GM10847 (cell line): Measurements from ENCODE around the gene KRTDAP.

Experiments
- POLR2A ChIP-seq: IDR thresholded peaks from 2 replicates; pipeline ENCODE4 v1.6.1; 2011; ENCODE audit not compliant: insufficient read length; ENCODE audit errors: extremely low read depth

The KRTDAP gene

GRCh38 chr19:35498984-35499527, 8.8 kb upstream of the KRTDAP start:
- TF ChIP-seq POLR2A = no peak

- no peak for TF ChIP-seq POLR2A
Measured at GRCh38 chr19:35498220-35498619, 8.0 kb upstream of the KRTDAP start.

GRCh38 chr19:35497406-35497805, 7.1 kb upstream of the KRTDAP start:
- TF ChIP-seq POLR2A = no peak

GRCh38 chr19:35495107-35496064, 5.1 kb upstream of the KRTDAP start:
- TF ChIP-seq POLR2A = no peak

GRCh38 chr19:35493971-35494370, 3.7 kb upstream of the KRTDAP start:
- TF ChIP-seq POLR2A = no peak

- TF ChIP-seq POLR2A = no peak
Measured at GRCh38 chr19:35491836-35492360, 1.6 kb upstream of the KRTDAP start.

GRCh38 chr19:35488677-35489076, 1.6 kb downstream of the KRTDAP start:
- TF ChIP-seq POLR2A = no peak

GRCh38 chr19:35487656-35488182, 2.5 kb downstream of the KRTDAP start:
- no peak for TF ChIP-seq POLR2A

GRCh38 chr19:35486268-35486708, 4.0 kb downstream of the KRTDAP start:
- no peak for TF ChIP-seq POLR2A

- TF ChIP-seq POLR2A = no peak
Measured at GRCh38 chr19:35484252-35485036, 5.8 kb downstream of the KRTDAP start.

- no peak for TF ChIP-seq POLR2A
Measured at GRCh38 chr19:35483089-35483488, 7.2 kb downstream of the KRTDAP start.

GRCh38 chr19:35478794-35479677, 11.2 kb downstream of the KRTDAP start:
- no peak for TF ChIP-seq POLR2A

- no peak for TF ChIP-seq POLR2A
Measured at GRCh38 chr19:35476149-35476548, 14.1 kb downstream of the KRTDAP start.

- no peak for TF ChIP-seq POLR2A
Measured at GRCh38 chr19:35474104-35474503, 16.2 kb downstream of the KRTDAP start.
